ENCODE data around the gene LCN10. TPM values are rescaled to one million over a fixed set of nuclear protein-coding genes. Genes with fewer than 3 reads are reported as not detected.
"Not testable (repeated sequence)": the region's sequence is repeated elsewhere in the genome, so short reads cannot be mapped to it uniquely, and the experiment has no call there.

LCN10 gene
- total and polyA plus RNA-seq, 4 experiments from 2014 or later = 0.22 to 1.3 (median 0.70) TPM

GRCh38 chr9:136787690-136788400 is 45.1 kb upstream of the LCN10 start:
- Mint-ChIP-seq H3K4me1 (peaks cover 8 to 44% (median 21%) of the 10 kb centered on the region in 4 donors), H3K9me3 (no peaks in the 10 kb centered on the region), H3K27me3 (no peaks in the 10 kb centered on the region), H3K27ac (peak overlapping the region in 1 of 7 donors; percentile 14), H3K36me3 (no peaks in the 10 kb centered on the region), H3K4me3 (no peak overlapping the region)
- DNase-seq = peak; percentile 70 to 78 (median 73)
- Histone ChIP-seq H3K27ac (ENCODE audit: low read depth, low read length) (no peak overlapping the region), H3K36me3 (ENCODE audit: insufficient read depth, low read length) (peaks cover 7% of the 10 kb centered on the region), H3K4me3 (ENCODE audit: low read length in 2 of 2) (no peak overlapping the region), H3K4me1 (ENCODE audit: insufficient read depth, low read length) (peaks cover 28% of the 10 kb centered on the region), H3K27me3 (ENCODE audit: insufficient read depth, low read length) (no peaks in the 10 kb centered on the region), H3K9me3 (ENCODE audit: control insufficient read depth in 1 of 2, low read length in 2 of 2) (no peaks in the 10 kb centered on the region)
- POLR2A ChIA-PET (ENCODE audit: partially characterized antibody) = interaction anchor here (1.4 to 1.7 kb wide), 3 partner anchors 10 to 259 kb away, joined by 3 to 7 read pairs (median 3); no protein-coding TSS in a partner anchor
- CTCF ChIA-PET (ENCODE audit: partially characterized antibody) = interaction anchor here (0.6 to 6.8 kb wide), 22 partner anchors 10 to 416 kb away, joined by 3 to 64 read pairs (median 4); partner anchors contain the start of genes AJM1, FUT7, PAXX and TRAF2
- intact Hi-C loops (cut with micrococcal nuclease) = loop anchor here (1.0 kb wide), 2 partner anchors 247 to 439 kb away; partner anchors contain the start of gene RNF224

GRCh38 chr9:136786983-136787382 is 44.2 kb upstream of the LCN10 start:
- not testable (repeated sequence) for DNase-seq; H3K36me3 Mint-ChIP-seq; H3K27me3 ChIP-seq (ENCODE audit: insufficient read depth, low read length); H3K27ac ChIP-seq (ENCODE audit: low read depth, low read length); H3K9me3 ChIP-seq (ENCODE audit: control insufficient read depth in 1 of 2, low read length in 2 of 2); H3K36me3 ChIP-seq (ENCODE audit: insufficient read depth, low read length); H3K4me3 ChIP-seq (ENCODE audit: low read length in 2 of 2); H3K4me3 Mint-ChIP-seq; H3K27me3 Mint-ChIP-seq; H3K27ac Mint-ChIP-seq; H3K9me3 Mint-ChIP-seq
- CTCF ChIA-PET (ENCODE audit: partially characterized antibody) = interaction anchor here (0.6 to 6.8 kb wide), 15 partner anchors 9 to 285 kb away, joined by 3 to 64 read pairs (median 4); partner anchors contain the start of genes AJM1, FUT7 and PAXX
- POLR2A ChIA-PET (ENCODE audit: partially characterized antibody) = interaction anchor here (1.4 to 1.7 kb wide), 2 partner anchors 9 to 248 kb away, joined by 3 to 7 read pairs; no protein-coding TSS in a partner anchor
- intact Hi-C loops (cut with micrococcal nuclease) = loop anchor here (1.0 kb wide), 2 partner anchors 248 to 440 kb away; partner anchors contain the start of gene RNF224
- H3K4me1 ChIP-seq (ENCODE audit: insufficient read depth, low read length) = peaks cover 21% of the 10 kb centered on the region
- H3K4me1 Mint-ChIP-seq = peaks cover 6 to 39% (median 14%) of the 10 kb centered on the region in 4 donors

GRCh38 chr9:136786451-136786850 is 43.7 kb upstream of the LCN10 start:
- no peaks in the 10 kb centered on the region for H3K9me3 ChIP-seq (ENCODE audit: control insufficient read depth in 1 of 2, low read length in 2 of 2)
- no peak overlapping the region for H3K27ac ChIP-seq (ENCODE audit: low read depth, low read length)
- Mint-ChIP-seq H3K27ac (peak overlapping the region in 1 of 7 donors; percentile 2), H3K36me3 (no peaks in the 10 kb centered on the region), H3K27me3 (no peaks in the 10 kb centered on the region), H3K9me3 (no peaks in the 10 kb centered on the region), H3K4me3 (no peak overlapping the region), H3K4me1 (peaks cover 5 to 33% (median 12%) of the 10 kb centered on the region in 4 donors)
- peaks cover 16% of the 10 kb centered on the region for H3K4me1 ChIP-seq (ENCODE audit: insufficient read depth, low read length)
- H3K36me3 ChIP-seq (ENCODE audit: insufficient read depth, low read length) = no peaks in the 10 kb centered on the region
- intact Hi-C loops (cut with micrococcal nuclease) = no loop called here
- POLR2A ChIA-PET (ENCODE audit: partially characterized antibody) = interaction anchor here (1.4 kb wide), 1 partner anchor 8 kb away, joined by 3 read pairs; no protein-coding TSS in a partner anchor
- CTCF ChIA-PET (ENCODE audit: partially characterized antibody) = interaction anchor here (0.9 to 6.8 kb wide), 14 partner anchors 8 to 285 kb away, joined by 3 to 64 read pairs (median 5); partner anchors contain the start of genes AJM1 and NPDC1
- DNase-seq = no peak
- no peaks in the 10 kb centered on the region for H3K27me3 ChIP-seq (ENCODE audit: insufficient read depth, low read length)
- no peak overlapping the region for H3K4me3 ChIP-seq (ENCODE audit: low read length in 2 of 2)

- Mint-ChIP-seq H3K27ac (peak overlapping the region in 1 of 7 donors; percentile 2), H3K4me1 (peaks cover 5 to 26% (median 12%) of the 10 kb centered on the region in 4 donors)
- H3K36me3 ChIP-seq (ENCODE audit: insufficient read depth, low read length); H3K36me3 Mint-ChIP-seq; H3K9me3 ChIP-seq (ENCODE audit: control insufficient read depth in 1 of 2, low read length in 2 of 2); H3K4me3 ChIP-seq (ENCODE audit: low read length in 2 of 2); DNase-seq; H3K27ac ChIP-seq (ENCODE audit: low read depth, low read length); H3K27me3 ChIP-seq (ENCODE audit: insufficient read depth, low read length); H3K9me3 Mint-ChIP-seq; intact Hi-C loops (cut with micrococcal nuclease); H3K27me3 Mint-ChIP-seq; H3K4me3 Mint-ChIP-seq: not testable (repeated sequence)
- ChIA-PET CTCF (ENCODE audit: partially characterized antibody) (interaction anchor here (1.0 to 6.8 kb wide), 7 partner anchors 8 to 278 kb away, joined by 3 to 64 read pairs (median 5); partner anchors contain the start of gene NPDC1), POLR2A (ENCODE audit: partially characterized antibody) (interaction anchor here (1.4 kb wide), 1 partner anchor 8 kb away, joined by 3 read pairs; no protein-coding TSS in a partner anchor)
- H3K4me1 ChIP-seq (ENCODE audit: insufficient read depth, low read length) = peaks cover 13% of the 10 kb centered on the region
Observed at GRCh38 chr9:136785565-136786355, 43.0 kb upstream of the LCN10 start.

GRCh38 chr9:136784997-136785361 is 42.2 kb upstream of the LCN10 start:
- peaks cover 4 to 21% (median 9%) of the 10 kb centered on the region in 4 donors for H3K4me1 Mint-ChIP-seq
- H3K9me3 Mint-ChIP-seq = no peaks in the 10 kb centered on the region
- H3K27me3 Mint-ChIP-seq = no peaks in the 10 kb centered on the region
- H3K36me3 ChIP-seq (ENCODE audit: insufficient read depth, low read length) = no peaks in the 10 kb centered on the region
- CTCF ChIA-PET (ENCODE audit: partially characterized antibody) = interaction anchor here (1.6 to 6.8 kb wide), 2 partner anchors 250 to 262 kb away, joined by 6 to 64 read pairs; partner anchors contain the start of gene NPDC1
- peaks cover 6% of the 10 kb centered on the region for H3K4me1 ChIP-seq (ENCODE audit: insufficient read depth, low read length)
- POLR2A ChIA-PET (ENCODE audit: partially characterized antibody) = no interaction called here
- peak overlapping the region in 2 of 7 donors; percentile 44 to 45 for H3K27ac Mint-ChIP-seq
- no peaks in the 10 kb centered on the region for H3K9me3 ChIP-seq (ENCODE audit: control insufficient read depth in 1 of 2, low read length in 2 of 2)
- no peaks in the 10 kb centered on the region for H3K27me3 ChIP-seq (ENCODE audit: insufficient read depth, low read length)
- H3K36me3 Mint-ChIP-seq = no peaks in the 10 kb centered on the region
- no peak overlapping the region for H3K4me3 Mint-ChIP-seq
- no peak overlapping the region for H3K27ac ChIP-seq (ENCODE audit: low read depth, low read length)
- intact Hi-C loops (cut with micrococcal nuclease) = no loop called here
- H3K4me3 ChIP-seq (ENCODE audit: low read length in 2 of 2) = no peak overlapping the region
- peak in 2 of 5 donors; percentile 57 to 82 for DNase-seq

GRCh38 chr9:136784249-136784996 is 41.7 kb upstream of the LCN10 start:
- CTCF ChIA-PET (ENCODE audit: partially characterized antibody) = interaction anchor here (1.4 to 6.8 kb wide), 3 partner anchors 251 to 282 kb away, joined by 6 to 64 read pairs (median 7); partner anchors contain the start of gene NPDC1
- no peaks in the 10 kb centered on the region for H3K9me3 Mint-ChIP-seq
- Histone ChIP-seq H3K9me3 (ENCODE audit: control insufficient read depth in 1 of 2, low read length in 2 of 2) (no peaks in the 10 kb centered on the region), H3K27ac (ENCODE audit: low read depth, low read length) (no peak overlapping the region), H3K4me1 (ENCODE audit: insufficient read depth, low read length) (peaks cover 6% of the 10 kb centered on the region), H3K36me3 (ENCODE audit: insufficient read depth, low read length) (no peaks in the 10 kb centered on the region), H3K27me3 (ENCODE audit: insufficient read depth, low read length) (no peaks in the 10 kb centered on the region), H3K4me3 (ENCODE audit: low read length in 2 of 2) (no peak overlapping the region)
- DNase-seq = peak in 1 of 5 donors; percentile 28
- peak overlapping the region in 2 of 7 donors; percentile 44 to 45 for H3K27ac Mint-ChIP-seq
- H3K4me3 Mint-ChIP-seq = no peak overlapping the region
- no peaks in the 10 kb centered on the region for H3K36me3 Mint-ChIP-seq
- H3K27me3 Mint-ChIP-seq = no peaks in the 10 kb centered on the region
- intact Hi-C loops (cut with micrococcal nuclease) = no loop called here
- peaks cover 4 to 21% (median 9%) of the 10 kb centered on the region in 4 donors for H3K4me1 Mint-ChIP-seq
- POLR2A ChIA-PET (ENCODE audit: partially characterized antibody) = no interaction called here
